MM.1S (cell line): Measurements from ENCODE around the gene GNMT.

Experiments
- DNase-seq: peaks from one replicate; pipeline ENCODE4 v3.0.0-alpha.2; 2015
- H2AFZ ChIP-seq: fragments of 300-600 bp; sonication (generic); 2 replicates; pipeline ENCODE4 v1.6.0; 2016; ENCODE audit warnings: antibody characterized with exemption, low read length
- H3F3A ChIP-seq: fragments of 300-600 bp; sonication (generic); 2 replicates; pipeline ENCODE4 v1.6.1; 2016; ENCODE audit warnings: mild to moderate bottlenecking, antibody characterized with exemption, low read length, moderate library complexity, mixed read lengths; ENCODE audit not compliant: insufficient read depth
- H3K27ac ChIP-seq: fragments of 300-600 bp; sonication (generic); 2 replicates; pipeline ENCODE4 v1.5.1; 2016; ENCODE audit warnings: mild to moderate bottlenecking, low read length
- H3K27me3 ChIP-seq: fragments of 300-600 bp; sonication (generic); replicated peaks from 2 replicates; pipeline ENCODE4 v1.6.0; 2016; ENCODE audit warnings: low read length; ENCODE audit not compliant: insufficient read depth
- H3K36me3 ChIP-seq: fragments of 300-600 bp; sonication (generic); replicated peaks from 2 replicates; pipeline ENCODE4 v1.6.1; 2016; ENCODE audit warnings: mild to moderate bottlenecking, low read length, mixed read lengths; ENCODE audit not compliant: insufficient read depth
- H3K4me1 ChIP-seq: fragments of 300-600 bp; sonication (generic); 2 replicates; pipeline ENCODE4 v1.6.1; 2016; ENCODE audit warnings: low read length, mixed read lengths
- H3K4me2 ChIP-seq: fragments of 300-600 bp; sonication (generic); 2 replicates; pipeline ENCODE4 v1.6.0; 2016; ENCODE audit warnings: low read depth, low read length
- H3K4me3 ChIP-seq: fragments of 300-600 bp; sonication (generic); 2 replicates; pipeline ENCODE4 v1.5.1; 2016; ENCODE audit warnings: low read length, mixed read lengths
- H3K79me2 ChIP-seq: fragments of 300-600 bp; sonication (generic); 2 replicates; pipeline ENCODE4 v1.6.1; 2016; ENCODE audit warnings: mixed run types, low read length, mixed read lengths
- H3K9ac ChIP-seq: fragments of 300-600 bp; sonication (generic); 2 replicates; pipeline ENCODE4 v1.6.1; 2016; ENCODE audit warnings: low read length, mixed read lengths
- H3K9me2 ChIP-seq: fragments of 300-600 bp; sonication (generic); replicated peaks from 2 replicates; pipeline ENCODE4 v1.6.1; 2016; ENCODE audit warnings: mild to moderate bottlenecking, low read length, mixed read lengths; ENCODE audit not compliant: insufficient read depth
- H3K9me3 ChIP-seq: fragments of 300-600 bp; sonication (generic); replicated peaks from 2 replicates; pipeline ENCODE4 v1.6.1; 2016; ENCODE audit warnings: mild to moderate bottlenecking, low read length, mixed read lengths; ENCODE audit not compliant: insufficient read depth
- H4K20me1 ChIP-seq: fragments of 300-600 bp; sonication (generic); 2 replicates; pipeline ENCODE4 v1.6.1; 2016; ENCODE audit warnings: mild to moderate bottlenecking, low read length, moderate library complexity, mixed read lengths; ENCODE audit not compliant: insufficient read depth
- CTCF ChIP-seq: fragments of 300-600 bp; sonication (generic); IDR thresholded peaks from 2 replicates; pipeline ENCODE4 v1.5.1; 2016; ENCODE audit warnings: antibody characterized with exemption, low read length, mixed read lengths
- EZH2 ChIP-seq: fragments of 300-600 bp; sonication (generic); optimal IDR thresholded peaks from 2 replicates; pipeline ENCODE3; 2017; ENCODE audit warnings: low read depth, mild to moderate bottlenecking, antibody characterized with exemption, low read length, mixed read lengths
- EZH2phosphoT487 ChIP-seq: fragments of 300-600 bp; sonication (generic); IDR thresholded peaks from 2 replicates; pipeline ENCODE4 v1.6.1; 2018; ENCODE audit warnings: antibody characterized with exemption, low read length

Gene GNMT

GRCh38 chr6:42967228-42967627 lies 6.7 kb downstream of the GNMT start:
- Histone ChIP-seq H2AFZ (no peak overlapping the region), H3K4me3 (no peak overlapping the region), H3K9me2 (no peaks in the 10 kb centered on the region), H3K9ac (no peak overlapping the region), H3K36me3 (no peaks in the 10 kb centered on the region), H3K4me1 (no peaks in the 10 kb centered on the region), H3K9me3 (no peaks in the 10 kb centered on the region), H3K79me2 (no peaks in the 10 kb centered on the region), H3K4me2 (no peak overlapping the region), H4K20me1 (no peaks in the 10 kb centered on the region), H3F3A (no peaks in the 10 kb centered on the region), H3K27ac (no peak overlapping the region), H3K27me3 (no peaks in the 10 kb centered on the region)
- DNase-seq = no peak
- no peak for TF ChIP-seq EZH2
- no peak for TF ChIP-seq CTCF
- no peak for TF ChIP-seq EZH2phosphoT487

DNA sequence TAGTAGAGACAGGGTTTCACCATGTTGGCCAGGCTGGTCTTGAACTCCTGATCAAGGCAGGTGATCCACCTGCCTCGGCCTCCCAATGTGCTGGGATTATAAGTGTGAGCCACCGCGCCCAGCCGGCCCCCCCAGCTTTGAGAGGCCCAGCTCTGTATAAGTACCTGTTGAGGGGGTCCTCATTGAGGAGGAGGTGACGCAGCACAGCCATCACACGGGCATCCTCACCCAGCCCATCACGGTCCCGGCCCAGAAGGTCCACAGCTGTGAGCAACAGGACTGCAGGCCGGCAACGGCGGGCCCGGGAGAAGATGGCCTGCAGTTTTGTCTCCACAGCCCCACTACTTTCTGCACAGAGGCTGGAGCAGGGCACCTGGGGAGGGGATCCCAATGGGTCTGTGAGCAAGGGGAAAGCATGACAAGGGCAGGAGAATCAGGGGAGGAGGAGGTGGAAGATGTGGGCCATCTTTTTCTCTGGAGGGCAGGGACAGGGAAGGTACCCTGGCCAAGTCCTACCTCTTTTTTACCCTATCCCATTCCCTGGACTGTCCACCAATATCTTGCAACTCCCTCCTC lies 7.7 kb downstream of the GNMT start:
- Histone ChIP-seq H3K27ac (no peak overlapping the region), H3K4me3 (no peak overlapping the region), H3K36me3 (no peaks in the 10 kb centered on the region), H3K9me2 (no peaks in the 10 kb centered on the region), H3F3A (no peaks in the 10 kb centered on the region), H4K20me1 (no peaks in the 10 kb centered on the region), H3K9ac (no peak overlapping the region), H3K79me2 (no peaks in the 10 kb centered on the region), H3K27me3 (no peaks in the 10 kb centered on the region), H2AFZ (no peak overlapping the region), H3K4me1 (no peaks in the 10 kb centered on the region), H3K4me2 (no peak overlapping the region), H3K9me3 (no peaks in the 10 kb centered on the region)
- TF ChIP-seq EZH2 = no peak
- TF ChIP-seq CTCF = no peak
- TF ChIP-seq EZH2phosphoT487 = no peak
- no peak for DNase-seq

- Histone ChIP-seq H4K20me1 (no peaks in the 10 kb centered on the region), H3K4me2 (no peak overlapping the region), H3K4me3 (no peak overlapping the region), H3K9ac (no peak overlapping the region), H3K79me2 (no peaks in the 10 kb centered on the region), H3K9me3 (no peaks in the 10 kb centered on the region), H3K4me1 (no peaks in the 10 kb centered on the region), H3K27ac (no peak overlapping the region), H2AFZ (no peak overlapping the region), H3F3A (no peaks in the 10 kb centered on the region), H3K27me3 (no peaks in the 10 kb centered on the region), H3K9me2 (no peaks in the 10 kb centered on the region), H3K36me3 (no peaks in the 10 kb centered on the region)
- no peak for TF ChIP-seq CTCF
- no peak for TF ChIP-seq EZH2
- TF ChIP-seq EZH2phosphoT487 = no peak
- no peak for DNase-seq
Observed at GRCh38 chr6:42968783-42969182, 8.2 kb downstream of the GNMT start.
